SK-N-SH (cell line): ENCODE measurements around the gene UGT1A10. TPM values are rescaled to one million over a fixed set of nuclear protein-coding genes. Genes with fewer than 3 reads are reported as not detected.

Experiments used
- CTCF ChIA-PET: fragments of 300-600, 350-600 bp; formaldehyde crosslinking; extraction: SDS; loops from one replicate; lab custom pipeline; 2021; lab: Yijun Ruan, JAX
- POLR2A ChIA-PET: fragments of 350-600 bp; sonication (Branson Sonifier 250); formaldehyde crosslinking; extraction: SDS; loops from one replicate; lab custom pipeline; 2020; ENCODE audit warnings: antibody characterized with exemption, inconsistent platforms; lab: Yijun Ruan, JAX
- DNase-seq: peaks from one replicate; pipeline ENCODE4 v3.0.0; 2012
- H2AFZ ChIP-seq: fragments of 200-600 bp; sonication (generic); 2 replicates; pipeline ENCODE4 v1.8.1; 2016; ENCODE audit warnings: antibody characterized with exemption, mild to moderate bottlenecking, low read depth
- H3F3A ChIP-seq: fragments of 200-600 bp; sonication (generic); replicated peaks from 2 replicates; pipeline ENCODE3; 2016; ENCODE audit warnings: antibody characterized with exemption, mild to moderate bottlenecking; ENCODE audit not compliant: insufficient read depth
- H3K27ac ChIP-seq, 2 experiments: fragments of 200-500 bp in 1 of 2; fragments of 200-600 bp in 1 of 2; sonication (Bioruptor generic) in 1 of 2; sonication (generic), shearing (Covaris generic) in 1 of 2; 2 replicates each; pipeline versions ENCODE4 v1.5.1 to v1.6.1; 2014 to 2016; ENCODE audit warnings: low read depth in 2 of 2, inconsistent platforms in 1 of 2, low read length in 1 of 2, mild to moderate bottlenecking in 1 of 2, mixed read lengths in 1 of 2
- H3K27me3 ChIP-seq: fragments of 200-600 bp; sonication (generic), shearing (Covaris generic); 2 replicates; pipeline ENCODE4 v1.6.1; 2016; ENCODE audit warnings: mixed run types; ENCODE audit not compliant: insufficient read depth
- H3K36me3 ChIP-seq, 2 experiments: fragments of 200-500 bp in 1 of 2; fragments of 200-600 bp in 1 of 2; sonication (Bioruptor generic) in 1 of 2; sonication (generic) in 1 of 2; replicated peaks in 1 of 2; 2 replicates each; pipeline versions ENCODE3 to v1.5.1; 2014 to 2016; ENCODE audit warnings: low read length in 1 of 2, mild to moderate bottlenecking in 1 of 2; ENCODE audit not compliant: insufficient read depth in 2 of 2, control insufficient read depth in 1 of 2
- H3K4me1 ChIP-seq, 2 experiments: fragments of 200-500 bp in 1 of 2; fragments of 200-600 bp in 1 of 2; sonication (Bioruptor generic) in 1 of 2; sonication (generic), shearing (Covaris generic) in 1 of 2; 2 replicates each; pipeline versions ENCODE4 v1.5.1 to v1.6.1; 2014 to 2016; ENCODE audit warnings: low read depth in 1 of 2, low read length in 1 of 2, mixed run types in 1 of 2; ENCODE audit not compliant: insufficient read depth in 2 of 2, control insufficient read depth in 1 of 2
- H3K4me2 ChIP-seq: fragments of 200-600 bp; sonication (generic), shearing (Covaris generic); 2 replicates; pipeline ENCODE4 v1.6.1; 2017; ENCODE audit warnings: mixed run types
- H3K4me3 ChIP-seq, 2 experiments: fragments of 200-500 bp in 1 of 2; fragments of 200-600 bp in 1 of 2; sonication (Bioruptor generic) in 1 of 2; sonication (generic), shearing (Covaris generic) in 1 of 2; 2 replicates each; pipeline versions ENCODE4 v1.5.1 to v1.8.1; 2014 to 2016; ENCODE audit warnings: low read depth in 2 of 2, inconsistent platforms in 1 of 2, low read length in 1 of 2, mild to moderate bottlenecking in 1 of 2, mixed read lengths in 1 of 2, moderate library complexity in 1 of 2
- H3K79me2 ChIP-seq: fragments of 200-600 bp; sonication (generic); 2 replicates; pipeline ENCODE4 v1.8.1; 2017; ENCODE audit warnings: mild to moderate bottlenecking; ENCODE audit not compliant: insufficient read depth
- H3K9ac ChIP-seq: fragments of 200-600 bp; sonication (generic); 2 replicates; pipeline ENCODE4 v1.6.1; 2017; ENCODE audit warnings: mixed run types
- H3K9me2 ChIP-seq: fragments of 200-600 bp; sonication (generic); 2 replicates; pipeline ENCODE4 v1.6.1; 2017; ENCODE audit warnings: mixed run types
- H3K9me3 ChIP-seq: fragments of 200-600 bp; sonication (generic); 2 replicates; pipeline ENCODE4 v1.6.1; 2017; ENCODE audit warnings: mixed run types, mild to moderate bottlenecking, moderate library complexity
- H4K20me1 ChIP-seq: fragments of 200-600 bp; sonication (generic); 2 replicates; pipeline ENCODE4 v1.6.1; 2017; ENCODE audit warnings: mild to moderate bottlenecking, mixed run types; ENCODE audit not compliant: insufficient read depth
- EP300 ChIP-seq, 2 experiments: IDR thresholded peaks; 2 replicates each; pipeline versions ENCODE4 v1.4.0 to v1.6.1; 2012; ENCODE audit warnings: borderline replicate concordance in 1 of 2, low read depth in 1 of 2, low read length in 1 of 2
- EZH2phosphoT487 ChIP-seq: fragments of 200-600 bp; sonication (generic); IDR thresholded peaks from 2 replicates; pipeline ENCODE4 v1.6.1; 2017; ENCODE audit warnings: low read depth, mixed run types, mild to moderate bottlenecking, antibody characterized with exemption, moderate library complexity, borderline replicate concordance
- FOXJ3 ChIP-seq: sonication (generic); formaldehyde crosslinking; IDR thresholded peaks from 2 replicates; pipeline ENCODE4 v1.5.1; 2020; ENCODE audit warnings: mild to moderate bottlenecking, missing genetic modification reagents
- FOXM1 ChIP-seq: IDR thresholded peaks from 2 replicates; pipeline ENCODE4 v1.4.0; 2012; ENCODE audit warnings: low read depth, mild to moderate bottlenecking
- IRF3 ChIP-seq: fragments of 150-350 bp; IDR thresholded peaks from 2 replicates; pipeline ENCODE4 v1.6.1; 2016; ENCODE audit warnings: mild to moderate bottlenecking, low read depth, low read length
- JUND ChIP-seq: IDR thresholded peaks from 2 replicates; pipeline ENCODE4 v1.4.0; 2012
- MAX ChIP-seq: IDR thresholded peaks from 2 replicates; pipeline ENCODE4 v1.4.0; 2012; ENCODE audit warnings: low read depth
- MXI1 ChIP-seq: IDR thresholded peaks from 2 replicates; pipeline ENCODE4 v1.6.1; 2012; ENCODE audit warnings: mild to moderate bottlenecking, low read depth, low read length, improper control_type of control experiment
- NFIC ChIP-seq: IDR thresholded peaks from 2 replicates; pipeline ENCODE4 v1.4.0; 2012; ENCODE audit warnings: borderline replicate concordance
- NRF1 ChIP-seq: IDR thresholded peaks from 2 replicates; pipeline ENCODE4 v1.6.1; 2012; ENCODE audit warnings: low read depth, mild to moderate bottlenecking, low read length
- PBX3 ChIP-seq: IDR thresholded peaks from 2 replicates; pipeline ENCODE4; 2012
- POLR2AphosphoS5 ChIP-seq: IDR thresholded peaks from 2 replicates; pipeline ENCODE4 v1.6.1; 2012; ENCODE audit warnings: low read depth, low read length
- RCOR1 ChIP-seq: fragments of 150-350 bp; IDR thresholded peaks from 2 replicates; pipeline ENCODE4 v1.6.1; 2017; ENCODE audit warnings: antibody characterized with exemption, low read length
- REST ChIP-seq: IDR thresholded peaks from 2 replicates; pipeline ENCODE4 v1.6.1; 2012; ENCODE audit warnings: mild to moderate bottlenecking, low read depth, low read length, moderate library complexity
- RFX5 ChIP-seq: IDR thresholded peaks from 2 replicates; pipeline ENCODE4 v1.6.1; 2012; ENCODE audit warnings: mild to moderate bottlenecking, improper control_type of control experiment, low read length
- RXRA ChIP-seq: IDR thresholded peaks from 2 replicates; pipeline ENCODE4 v1.4.0; 2012; ENCODE audit warnings: low read depth, mild to moderate bottlenecking, borderline replicate concordance
- SIN3A ChIP-seq: IDR thresholded peaks from 2 replicates; pipeline ENCODE4 v1.6.1; 2012; ENCODE audit warnings: low read depth, mild to moderate bottlenecking, low read length, moderate library complexity, borderline replicate concordance
- SMC3 ChIP-seq: IDR thresholded peaks from 2 replicates; pipeline ENCODE4 v1.6.1; 2012; ENCODE audit warnings: low read depth, low read length, improper control_type of control experiment
- TAF1 ChIP-seq: IDR thresholded peaks from 2 replicates; pipeline ENCODE4 v1.6.1; 2012; ENCODE audit warnings: low read depth, mild to moderate bottlenecking, low read length, moderate library complexity, borderline replicate concordance
- ZBTB33 ChIP-seq: IDR thresholded peaks from 2 replicates; pipeline ENCODE4 v1.4.0; 2012; ENCODE audit warnings: low read depth, borderline replicate concordance
- WGBS: methylation state at CpG from one replicate; pipeline ENCODE4 v1.1.6; 2017; ENCODE audit warnings: low lambda C conversion rate; 5-methylcytosine and 5-hydroxymethylcytosine counted together
- polyA plus RNA-seq, 3 experiments: library from polyadenylated mRNA; depleted of rRNA; stranded (reverse); fragments of >200 nt; gene quantifications; 2 replicates each; pipeline ENCODE4 v1.2.3, GENCODE V29; 2012

Gene UGT1A10
- polyA plus RNA-seq, 1 of the 3 experiments (the other 2 are of a cell fraction), result not detected

- peaks cover 3 to 9% of the 10 kb centered on the region in 2 experiments; a peak in 2 of 4 replicates for H3K4me1 ChIP-seq
- ChIA-PET POLR2A (no interaction called here), CTCF (no interaction called here)
- no peak for TF ChIP-seq RCOR1
- no peak for TF ChIP-seq SMC3
- TF ChIP-seq NFIC, result no peak
- TF ChIP-seq TAF1, result no peak
- TF ChIP-seq IRF3, result no peak
- no peak for TF ChIP-seq NRF1
- TF ChIP-seq FOXM1, result no peak
- no peak for TF ChIP-seq RFX5
- no peak for TF ChIP-seq PBX3
- TF ChIP-seq REST, result no peak
- TF ChIP-seq MAX, result no peak
- no peak for TF ChIP-seq SIN3A
- TF ChIP-seq MXI1, result no peak
- no peak for TF ChIP-seq POLR2AphosphoS5
- no peak for TF ChIP-seq JUND
- no peak for TF ChIP-seq RXRA
- no peak for TF ChIP-seq EP300 (IDR thresholded peaks at IDR 0.05; ENCODE audit: borderline replicate concordance in 1 of 2, low read depth in 1 of 2, low read length in 1 of 2)
- no peak for TF ChIP-seq EZH2phosphoT487
- no peak for TF ChIP-seq ZBTB33
- TF ChIP-seq FOXJ3 (CRISPR knock-in tag), result no peak
- H3K27ac ChIP-seq, result no peak overlapping the region
- H2AFZ ChIP-seq, result no peak overlapping the region
- H3K9me3 ChIP-seq, result no peaks in the 10 kb centered on the region
- no peaks in the 10 kb centered on the region for H3K36me3 ChIP-seq
- no peaks in the 10 kb centered on the region for H3K27me3 ChIP-seq
- H3K79me2 ChIP-seq, result no peaks in the 10 kb centered on the region
- no peak overlapping the region for H3K4me2 ChIP-seq
- no peaks in the 10 kb centered on the region for H3F3A ChIP-seq
- WGBS, result 75% methylated on average over 3 of the region's 3 CpGs
- no peak overlapping the region for H3K4me3 ChIP-seq
- no peak overlapping the region for H3K9ac ChIP-seq
- H3K9me2 ChIP-seq, result no peaks in the 10 kb centered on the region
- no peak for DNase-seq
- H4K20me1 ChIP-seq, result no peaks in the 10 kb centered on the region
Observed at GRCh38 chr2:233702238-233702637, 66.0 kb downstream of the UGT1A10 start.
